NK-92 treated with Interleukin-12 subunit alpha and Interleukin-12 subunit beta, amount 100 ng/mL, for 24 hours (cell line): ENCODE results near the gene N4BP2L1.
"Not testable (repeated sequence)": the region's sequence is repeated elsewhere in the genome, so short reads cannot be mapped to it uniquely, and the experiment has no call there.

ENCODE experiments used
- DNase-seq: peaks from one replicate; lab custom pipeline; 2025; lab: John Stamatoyannopoulos, UW

The N4BP2L1 gene

GRCh38 chr13:32390048-32390447 lies 37.9 kb downstream of the N4BP2L1 start:
- no peak for DNase-seq

GRCh38 chr13:32385410-32385809 lies 42.5 kb downstream of the N4BP2L1 start:
- no peak for DNase-seq

- no peak for DNase-seq
These were observed 43.2 kb downstream of the N4BP2L1 start for GRCh38 chr13:32384702-32385101.

- no peak for DNase-seq
These were observed 43.9 kb downstream of the N4BP2L1 start for GRCh38 chr13:32383836-32384618.

- DNase-seq, result no peak
These were observed 46.4 kb downstream of the N4BP2L1 start for GRCh38 chr13:32381539-32381938.

GRCh38 chr13:32378012-32378411 lies 49.9 kb downstream of the N4BP2L1 start:
- DNase-seq, result no peak

GRCh38 chr13:32376642-32377415 lies 51.1 kb downstream of the N4BP2L1 start:
- no peak for DNase-seq

GRCh38 chr13:32370805-32371204 lies 57.1 kb downstream of the N4BP2L1 start:
- DNase-seq, result no peak

- DNase-seq, result no peak
These were observed 65.4 kb downstream of the N4BP2L1 start for GRCh38 chr13:32362574-32362973.

GRCh38 chr13:32355935-32356334 lies 72.0 kb downstream of the N4BP2L1 start:
- DNase-seq, result not testable (repeated sequence)

GRCh38 chr13:32354040-32354439 lies 73.9 kb downstream of the N4BP2L1 start:
- no peak for DNase-seq

GRCh38 chr13:32350839-32351441 lies 77.0 kb downstream of the N4BP2L1 start:
- not testable (repeated sequence) for DNase-seq
